DOHH2 (cell line): Measurements from ENCODE around the gene UGT2B10.

Experiments
- H3F3A ChIP-seq: fragments of 200-600 bp; sonication (generic), shearing (Covaris generic); 2 replicates; pipeline ENCODE4 v1.6.0; 2016; ENCODE audit warnings: antibody characterized with exemption, mild to moderate bottlenecking; ENCODE audit not compliant: control insufficient read depth, insufficient read depth
- H3K27ac ChIP-seq: fragments of 200-600 bp; sonication (generic); 2 replicates; pipeline ENCODE4 v1.5.1; 2014; ENCODE audit warnings: low read depth, mild to moderate bottlenecking, low read length, moderate library complexity
- H3K27me3 ChIP-seq: fragments of 200-600 bp; sonication (generic); 2 replicates; pipeline ENCODE4 v1.6.1; 2014; ENCODE audit warnings: mild to moderate bottlenecking, low read length, mixed read lengths; ENCODE audit not compliant: control insufficient read depth
- H3K36me3 ChIP-seq: fragments of 200-600 bp; sonication (generic); 2 replicates; pipeline ENCODE4 v1.6.1; 2014; ENCODE audit warnings: mild to moderate bottlenecking, low read length, moderate library complexity, mixed read lengths; ENCODE audit not compliant: control insufficient read depth
- H3K4me1 ChIP-seq: fragments of 200-600 bp; sonication (generic); 2 replicates; pipeline ENCODE4 v1.6.1; 2014; ENCODE audit warnings: mild to moderate bottlenecking, low read length, mixed read lengths; ENCODE audit not compliant: control insufficient read depth
- H3K4me2 ChIP-seq: fragments of 200-600 bp; sonication (generic); 2 replicates; pipeline ENCODE4 v1.6.0; 2014; ENCODE audit warnings: mild to moderate bottlenecking, low read length, moderate library complexity
- H3K4me3 ChIP-seq: fragments of 200-600 bp; sonication (generic); 2 replicates; pipeline ENCODE4 v1.5.1; 2014; ENCODE audit warnings: mild to moderate bottlenecking, low read length, mixed read lengths
- H3K79me2 ChIP-seq: fragments of 200-600 bp; sonication (generic); 2 replicates; pipeline ENCODE4 v1.6.1; 2014; ENCODE audit warnings: mild to moderate bottlenecking, low read length, mixed read lengths; ENCODE audit not compliant: control insufficient read depth
- H3K9me2 ChIP-seq: fragments of 200-600 bp; sonication (generic); replicated peaks from 2 replicates; pipeline ENCODE4 v1.6.1; 2014; ENCODE audit warnings: mild to moderate bottlenecking, low read length, mixed read lengths; ENCODE audit not compliant: control insufficient read depth
- H3K9me3 ChIP-seq: fragments of 200-600 bp; sonication (generic); 2 replicates; pipeline ENCODE4 v1.6.1; 2014; ENCODE audit warnings: antibody characterized with exemption, low read length, mixed read lengths; ENCODE audit not compliant: control insufficient read depth, insufficient read depth
- H4K20me1 ChIP-seq: fragments of 200-600 bp; sonication (generic); 2 replicates; pipeline ENCODE4 v1.6.0; 2014; ENCODE audit warnings: low read depth, mild to moderate bottlenecking, antibody characterized with exemption, low read length, moderate library complexity; ENCODE audit not compliant: control insufficient read depth, insufficient read depth
- CTCF ChIP-seq: fragments of 200-600 bp; sonication (generic); IDR thresholded peaks from one replicate; pipeline ENCODE4 v1.5.1; 2014; ENCODE audit warnings: antibody characterized with exemption, mild to moderate bottlenecking, low read depth, low read length; ENCODE audit not compliant: poor library complexity, severe bottlenecking
- EZH2phosphoT487 ChIP-seq: fragments of 200-600 bp; sonication (generic); IDR thresholded peaks from 2 replicates; pipeline ENCODE4 v1.6.1; 2017; ENCODE audit warnings: borderline replicate concordance, mild to moderate bottlenecking, antibody characterized with exemption, low read length, moderate library complexity, mixed read lengths

UGT2B10 gene

GRCh38 chr4:68797048-68797447, 18.7 kb upstream of the UGT2B10 start:
- no peaks in the 10 kb centered on the region for H3K36me3 ChIP-seq
- H3K4me2 ChIP-seq: no peak overlapping the region
- no peaks in the 10 kb centered on the region for H3F3A ChIP-seq
- H3K79me2 ChIP-seq: no peaks in the 10 kb centered on the region
- no peak for TF ChIP-seq EZH2phosphoT487
- TF ChIP-seq CTCF: no peak
- no peaks in the 10 kb centered on the region for H3K9me2 ChIP-seq
- no peak overlapping the region for H3K27ac ChIP-seq
- no peaks in the 10 kb centered on the region for H3K4me1 ChIP-seq
- H3K4me3 ChIP-seq: no peak overlapping the region
- no peaks in the 10 kb centered on the region for H4K20me1 ChIP-seq
- no peaks in the 10 kb centered on the region for H3K9me3 ChIP-seq
- no peaks in the 10 kb centered on the region for H3K27me3 ChIP-seq

GRCh38 chr4:68797618-68798017, 18.2 kb upstream of the UGT2B10 start:
- no peaks in the 10 kb centered on the region for H3K9me3 ChIP-seq
- no peaks in the 10 kb centered on the region for H4K20me1 ChIP-seq
- H3K9me2 ChIP-seq: no peaks in the 10 kb centered on the region
- no peak overlapping the region for H3K4me3 ChIP-seq
- H3K4me2 ChIP-seq: no peak overlapping the region
- H3F3A ChIP-seq: no peaks in the 10 kb centered on the region
- H3K79me2 ChIP-seq: no peaks in the 10 kb centered on the region
- TF ChIP-seq CTCF (no peak), EZH2phosphoT487 (no peak)
- H3K27me3 ChIP-seq: no peaks in the 10 kb centered on the region
- H3K27ac ChIP-seq: no peak overlapping the region
- H3K4me1 ChIP-seq: no peaks in the 10 kb centered on the region
- no peaks in the 10 kb centered on the region for H3K36me3 ChIP-seq

- Histone ChIP-seq H3K9me2 (no peaks in the 10 kb centered on the region), H4K20me1 (no peaks in the 10 kb centered on the region), H3K9me3 (no peaks in the 10 kb centered on the region), H3K4me2 (no peak overlapping the region), H3K79me2 (no peaks in the 10 kb centered on the region), H3K4me3 (no peak overlapping the region), H3K27me3 (no peaks in the 10 kb centered on the region), H3K27ac (no peak overlapping the region), H3F3A (no peaks in the 10 kb centered on the region), H3K4me1 (no peaks in the 10 kb centered on the region), H3K36me3 (no peaks in the 10 kb centered on the region)
- no peak for TF ChIP-seq CTCF
- TF ChIP-seq EZH2phosphoT487: no peak
Observed at GRCh38 chr4:68803013-68803412, 12.8 kb upstream of the UGT2B10 start.

- H3K27me3 ChIP-seq: no peaks in the 10 kb centered on the region
- H3K36me3 ChIP-seq: no peaks in the 10 kb centered on the region
- H3K27ac ChIP-seq: no peak overlapping the region
- no peak overlapping the region for H3K4me2 ChIP-seq
- H4K20me1 ChIP-seq: no peaks in the 10 kb centered on the region
- H3K9me2 ChIP-seq: no peaks in the 10 kb centered on the region
- H3K4me3 ChIP-seq: no peak overlapping the region
- H3K79me2 ChIP-seq: no peaks in the 10 kb centered on the region
- H3K9me3 ChIP-seq: no peaks in the 10 kb centered on the region
- no peaks in the 10 kb centered on the region for H3F3A ChIP-seq
- H3K4me1 ChIP-seq: no peaks in the 10 kb centered on the region
- TF ChIP-seq EZH2phosphoT487 (no peak), CTCF (no peak)
Observed at GRCh38 chr4:68808060-68808459, 7.7 kb upstream of the UGT2B10 start.
